GM19372 (cell line): ENCODE measurements around the gene MRPS33.
"Not testable (repeated sequence)": the region's sequence is repeated elsewhere in the genome, so short reads cannot be mapped to it uniquely, and the experiment has no call there.

Experiments
- ATAC-seq: cut with Tn5 transposase; IDR thresholded peaks from one replicate; pipeline ENCODE4 v1.9.1; 2021; ENCODE audit warnings: mild to moderate bottlenecking, low read depth, moderate library complexity; ENCODE audit not compliant: unreplicated experiment

The MRPS33 gene

GRCh38 chr7:140956997-140957396, 57.8 kb downstream of the MRPS33 start:
- ATAC-seq, result not testable (repeated sequence)
